GM18505 (cell line): Measurements from ENCODE around the gene PRSS16.
"Not testable (repeated sequence)": the region's sequence is repeated elsewhere in the genome, so short reads cannot be mapped to it uniquely, and the experiment has no call there.

Source experiments
- ATAC-seq: cut with Tn5 transposase; IDR thresholded peaks from one replicate; pipeline ENCODE4 v1.9.1; 2021; ENCODE audit not compliant: unreplicated experiment
- POLR2A ChIP-seq: IDR thresholded peaks from 4 replicates; pipeline ENCODE4 v1.6.1; 2011; ENCODE audit warnings: borderline replicate concordance; ENCODE audit not compliant: insufficient read depth, insufficient read length; ENCODE audit errors: extremely low read depth

The PRSS16 gene, protein sequence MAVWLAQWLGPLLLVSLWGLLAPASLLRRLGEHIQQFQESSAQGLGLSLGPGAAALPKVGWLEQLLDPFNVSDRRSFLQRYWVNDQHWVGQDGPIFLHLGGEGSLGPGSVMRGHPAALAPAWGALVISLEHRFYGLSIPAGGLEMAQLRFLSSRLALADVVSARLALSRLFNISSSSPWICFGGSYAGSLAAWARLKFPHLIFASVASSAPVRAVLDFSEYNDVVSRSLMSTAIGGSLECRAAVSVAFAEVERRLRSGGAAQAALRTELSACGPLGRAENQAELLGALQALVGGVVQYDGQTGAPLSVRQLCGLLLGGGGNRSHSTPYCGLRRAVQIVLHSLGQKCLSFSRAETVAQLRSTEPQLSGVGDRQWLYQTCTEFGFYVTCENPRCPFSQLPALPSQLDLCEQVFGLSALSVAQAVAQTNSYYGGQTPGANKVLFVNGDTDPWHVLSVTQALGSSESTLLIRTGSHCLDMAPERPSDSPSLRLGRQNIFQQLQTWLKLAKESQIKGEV

GRCh38 chr6:27247133-27247836 lies at the start of gene PRSS16:
PRSS16 (plus strand) TSS chr6:27247701; CDS start chr6:27247738, 37 bp downstream.
- no peak for TF ChIP-seq POLR2A
- no peak for ATAC-seq

DNA sequence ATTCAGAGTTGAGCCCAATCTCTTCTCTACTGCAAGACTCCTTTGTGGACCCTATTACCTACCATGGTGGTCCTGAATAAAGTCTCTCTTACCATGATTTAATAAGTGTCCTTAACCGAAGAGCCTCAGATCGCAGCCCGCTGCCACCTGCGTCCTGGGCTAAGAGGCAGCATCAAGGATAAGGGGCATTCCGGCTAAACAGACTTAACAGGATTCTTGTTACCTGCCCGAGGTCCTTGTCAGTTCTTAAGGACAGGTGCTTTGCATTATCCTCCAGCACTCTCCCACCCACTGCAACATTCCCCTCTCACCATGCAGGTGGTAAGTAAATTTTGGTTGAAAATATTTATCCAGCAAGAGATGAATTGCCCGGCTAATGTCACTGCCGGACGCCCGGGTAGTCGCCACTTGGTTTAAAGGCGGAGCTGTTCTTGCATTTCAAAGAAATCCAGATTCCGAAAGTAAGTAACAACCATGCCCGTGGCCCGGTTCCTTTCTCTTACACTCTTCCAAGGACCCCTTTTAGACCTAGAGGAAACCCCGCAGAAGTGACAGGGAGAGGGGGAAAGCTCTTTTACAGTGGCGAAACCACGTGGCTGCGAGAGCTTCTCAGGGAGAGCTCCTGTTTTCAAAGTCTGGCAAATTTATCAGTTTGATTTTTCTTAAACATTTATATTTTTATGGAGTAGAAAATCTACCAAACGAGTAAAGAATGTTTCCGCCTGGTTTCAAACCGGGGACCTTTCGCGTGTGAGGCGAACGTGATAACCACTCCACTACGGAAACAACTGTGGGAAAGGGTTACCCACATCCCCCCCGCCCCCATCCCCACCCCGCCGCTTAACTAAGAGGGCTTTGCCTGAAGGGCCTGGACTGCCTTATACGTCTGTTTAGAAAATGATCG lies 41.9 kb upstream of the PRSS16 start:
- TF ChIP-seq POLR2A, result no peak

GRCh38 chr6:27206806-27207205 lies 40.7 kb upstream of the PRSS16 start:
- ATAC-seq, result no peak
- no peak for TF ChIP-seq POLR2A

More for the DNA sequence above, 41.9 kb upstream of the PRSS16 start:
- no peak for ATAC-seq

- ATAC-seq, result no peak
- TF ChIP-seq POLR2A, result no peak
These were observed 39.5 kb upstream of the PRSS16 start for GRCh38 chr6:27208042-27208441.

DNA sequence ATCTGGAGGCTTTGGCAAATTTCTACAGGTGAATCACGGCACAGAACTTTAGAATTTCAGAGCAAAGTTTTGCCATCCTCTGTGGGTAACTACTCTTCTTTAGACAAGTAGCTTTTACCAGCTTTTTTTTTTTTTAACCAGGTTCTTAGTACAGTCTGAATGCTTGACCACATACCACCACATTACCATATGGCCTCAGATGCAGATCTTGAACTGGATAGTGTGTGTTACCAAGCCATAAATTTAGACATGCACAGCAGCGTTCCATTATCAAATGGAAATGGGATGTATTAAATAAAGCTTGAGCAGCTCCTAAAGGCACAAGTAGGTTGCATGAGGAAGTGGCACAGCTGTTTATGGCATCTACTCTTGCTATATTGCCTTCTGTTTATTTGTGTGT lies 38.3 kb upstream of the PRSS16 start:
- no peak for ATAC-seq

DNA sequence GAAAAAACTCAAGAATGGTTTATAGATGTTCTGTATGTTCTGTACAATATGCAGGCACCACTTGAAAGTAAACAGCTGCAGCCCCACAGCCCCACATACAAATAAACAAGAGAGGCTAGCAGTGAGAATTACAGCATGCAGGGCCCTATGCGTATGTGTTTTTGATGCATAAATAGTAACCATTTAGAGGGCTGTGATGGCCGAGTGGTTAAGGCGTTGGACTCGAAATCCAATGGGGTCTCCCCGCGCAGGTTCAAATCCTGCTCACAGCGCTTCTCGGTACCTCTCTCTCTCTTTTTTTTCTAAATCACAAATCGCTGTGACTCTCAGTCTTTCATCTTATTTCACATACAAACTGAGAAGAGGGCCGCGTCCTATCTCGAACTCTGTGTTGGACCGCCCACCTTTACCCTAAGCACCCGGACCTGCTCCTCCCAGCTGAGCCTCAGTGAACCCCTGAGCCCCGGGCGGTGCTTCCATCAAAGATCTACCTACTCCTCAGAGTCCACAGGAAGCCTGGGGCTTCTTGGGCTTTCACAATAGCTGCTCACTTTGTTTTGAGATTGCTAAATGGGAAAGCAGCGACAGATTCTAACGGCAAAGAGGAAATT lies 37.7 kb upstream of the PRSS16 start:
- TF ChIP-seq POLR2A, result no peak
- no peak for ATAC-seq

More for the DNA sequence above, 38.3 kb upstream of the PRSS16 start:
- TF ChIP-seq POLR2A, result no peak

DNA sequence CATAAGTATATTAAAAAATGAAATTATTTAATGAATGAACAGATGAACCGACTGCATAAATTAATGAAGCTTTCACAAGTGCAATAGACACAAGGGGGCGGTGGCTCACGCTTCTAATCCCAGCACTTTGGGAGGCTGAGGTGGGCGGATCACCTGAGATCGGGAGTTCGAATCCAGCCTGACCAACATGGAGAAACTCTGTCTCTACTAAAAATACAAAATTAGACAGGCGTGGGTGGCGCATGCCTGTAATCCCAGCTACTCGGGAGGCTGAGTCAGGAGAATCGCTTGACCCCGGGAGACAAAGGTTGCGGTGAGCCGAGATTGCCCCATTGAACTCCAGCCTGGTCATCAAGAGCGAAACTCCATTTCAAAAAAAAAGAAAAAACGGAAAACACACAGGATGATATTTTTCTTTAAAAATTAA lies 34.4 kb upstream of the PRSS16 start:
- not testable (repeated sequence) for ATAC-seq

DNA sequence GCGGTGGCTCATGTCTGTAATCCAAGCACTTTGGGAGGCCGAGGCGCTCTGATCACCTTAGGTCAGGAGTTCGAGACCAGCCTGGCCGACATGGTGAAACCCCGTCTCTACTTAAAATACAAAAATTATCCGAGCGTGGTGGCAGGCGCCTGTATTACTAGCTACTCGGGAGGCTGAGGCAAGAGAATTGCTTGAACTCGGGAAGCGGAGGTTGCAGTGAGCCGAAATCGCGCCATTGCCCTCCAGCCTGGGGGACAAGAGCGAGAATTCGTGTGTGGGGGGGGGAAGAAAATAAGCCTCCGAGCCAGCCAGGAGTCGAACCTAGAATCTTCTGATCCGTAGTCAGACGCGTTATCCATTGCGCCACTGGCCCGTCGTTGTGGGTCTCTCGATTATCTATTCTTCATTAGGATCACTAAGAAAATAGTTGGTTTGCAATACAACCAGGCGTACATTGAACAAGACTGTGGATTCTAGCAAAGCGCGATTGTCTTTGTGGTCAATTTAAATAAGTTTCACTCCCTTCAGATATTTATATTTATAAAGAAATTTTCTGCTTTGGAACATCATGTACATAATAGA lies 33.9 kb upstream of the PRSS16 start:
- no peak for ATAC-seq
- TF ChIP-seq POLR2A, result no peak

- ATAC-seq, result no peak
- no peak for TF ChIP-seq POLR2A
These were observed 33.3 kb upstream of the PRSS16 start for GRCh38 chr6:27214126-27214601.

- ATAC-seq, result no peak
- no peak for TF ChIP-seq POLR2A
These were observed 30.6 kb upstream of the PRSS16 start for GRCh38 chr6:27216874-27217273.

- not testable (repeated sequence) for ATAC-seq
These were observed 24.5 kb upstream of the PRSS16 start for GRCh38 chr6:27222971-27223370.

DNA sequence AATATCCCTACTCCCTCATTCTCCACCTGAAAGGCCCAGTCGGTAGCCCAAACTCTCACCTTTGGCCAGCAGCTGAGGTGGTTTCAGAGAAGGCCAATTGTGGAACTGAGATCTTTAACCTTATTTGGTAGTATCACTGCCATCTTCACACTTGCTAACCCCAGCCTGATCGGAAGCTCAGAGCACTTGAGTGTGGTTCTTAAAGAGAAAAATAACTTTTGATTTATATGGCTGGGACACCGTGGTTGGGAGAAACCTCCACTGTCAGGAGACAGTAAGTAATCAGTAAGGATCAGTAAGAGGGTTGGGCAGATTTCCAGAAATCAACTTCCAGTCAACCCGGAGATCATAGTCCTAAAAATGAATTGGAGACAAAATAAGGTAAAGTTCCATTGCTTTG lies 22.8 kb upstream of the PRSS16 start:
- no peak for TF ChIP-seq POLR2A
- no peak for ATAC-seq
